NCI-H187 (cell line): Measurements from ENCODE around the gene APOF.
A peak's percentile ranks its signal among the peaks of the same experiment; 100 is the strongest.
"Not testable (repeated sequence)": the region's sequence is repeated elsewhere in the genome, so short reads cannot be mapped to it uniquely, and the experiment has no call there.

Experiments used
- DNase-seq, 2 experiments: peaks; one replicate each; lab custom pipeline; 2025; lab: John Stamatoyannopoulos, UW

The APOF gene

DNA sequence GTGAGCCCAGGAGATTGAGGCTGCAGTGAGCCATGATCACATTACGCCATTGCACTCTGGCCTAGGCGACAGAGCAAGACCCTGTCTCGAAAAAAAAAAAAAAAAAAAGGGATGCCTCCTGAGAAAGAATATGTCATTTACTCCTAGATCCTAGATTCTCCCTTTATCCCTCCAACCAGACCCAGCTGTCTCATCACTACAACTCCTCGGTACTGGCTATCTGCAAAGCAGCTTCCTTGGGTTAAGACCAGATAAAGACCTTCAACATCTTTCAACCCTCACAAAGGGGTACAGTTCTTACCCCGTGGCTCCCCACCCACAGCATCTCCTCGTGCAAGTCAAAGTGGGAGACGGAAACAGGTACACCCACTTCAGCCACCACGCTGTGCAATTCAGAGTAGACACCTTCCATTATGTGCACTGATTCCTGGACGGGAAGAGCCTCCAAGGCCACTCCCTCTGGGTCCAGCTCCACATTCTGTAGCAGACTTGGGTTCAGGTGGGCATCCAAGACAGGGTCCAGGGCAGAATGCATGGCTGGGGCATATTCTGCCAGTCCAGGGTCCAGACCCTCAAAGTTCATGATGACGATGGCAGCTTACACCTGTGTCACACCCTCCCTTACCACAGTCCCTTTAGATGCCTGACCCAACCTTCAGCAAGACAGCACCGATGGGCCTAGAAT, 30.0 kb downstream of the APOF start:
- DNase-seq: no peak

DNA sequence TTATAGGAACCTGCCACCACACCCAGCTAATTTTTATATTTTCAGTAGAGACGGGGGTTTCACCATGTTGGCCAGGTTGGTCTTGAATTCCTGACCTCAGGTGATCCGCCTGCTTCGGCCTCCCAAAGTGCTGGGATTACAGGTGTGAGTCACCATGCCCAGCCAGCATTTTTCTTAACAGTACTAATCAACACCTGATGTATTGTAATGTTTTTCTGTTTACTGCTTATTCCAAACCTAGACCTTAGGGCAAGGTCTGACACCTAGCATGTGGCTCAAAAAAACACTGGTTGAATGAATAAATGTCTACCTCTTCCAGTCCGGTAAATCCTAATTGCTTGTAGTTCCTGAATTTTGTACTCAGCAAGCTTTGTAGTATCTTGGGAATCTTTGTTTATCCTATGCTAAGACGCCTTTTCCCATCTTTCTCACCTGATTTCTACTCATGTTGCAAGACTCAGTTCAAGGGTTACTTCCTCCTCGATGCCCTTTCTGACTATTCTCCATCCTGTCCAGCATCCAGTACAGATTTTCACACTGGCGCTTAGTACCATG, 31.6 kb downstream of the APOF start:
- DNase-seq: no peak

DNA sequence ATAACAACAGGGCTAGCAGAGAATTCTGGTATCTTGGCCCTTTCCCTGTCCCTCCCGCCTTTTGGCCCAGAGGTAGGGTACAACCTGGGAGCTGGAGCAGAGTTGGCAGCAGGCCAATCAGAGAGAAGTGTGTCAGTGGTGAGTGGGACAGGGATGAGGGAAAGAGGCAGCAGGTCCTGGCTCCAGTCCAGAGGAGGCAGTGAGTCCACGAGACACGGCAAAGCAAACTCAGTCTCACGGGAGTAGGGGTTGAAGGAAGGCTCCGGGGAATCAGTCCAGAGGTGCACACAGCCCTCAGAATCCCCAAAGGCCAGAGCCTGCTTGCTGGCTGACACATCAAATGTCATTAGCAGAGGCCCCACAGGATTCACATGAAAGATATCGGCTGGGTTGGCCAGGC, 36.1 kb downstream of the APOF start:
- DNase-seq: no peak

DNA sequence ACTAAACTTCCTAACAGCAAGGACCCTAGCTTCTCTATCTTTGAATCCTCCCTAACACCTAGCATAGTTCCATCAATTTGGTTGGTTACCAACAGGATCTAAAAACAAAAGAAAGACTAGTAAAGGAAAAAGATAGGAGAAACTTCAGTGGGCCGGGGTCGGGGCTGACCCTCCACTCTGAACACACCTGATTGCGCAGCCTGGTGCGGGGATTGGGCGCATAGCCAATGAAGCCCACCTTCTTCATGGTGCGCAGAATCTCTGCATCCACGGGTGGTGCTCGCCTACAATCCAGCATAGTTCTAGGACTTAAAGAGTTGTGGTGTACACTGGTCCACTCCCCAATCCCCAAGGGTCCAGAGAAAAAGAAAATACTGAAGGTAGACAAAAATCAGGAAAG, 36.5 kb downstream of the APOF start:
- DNase-seq: no peak

DNA sequence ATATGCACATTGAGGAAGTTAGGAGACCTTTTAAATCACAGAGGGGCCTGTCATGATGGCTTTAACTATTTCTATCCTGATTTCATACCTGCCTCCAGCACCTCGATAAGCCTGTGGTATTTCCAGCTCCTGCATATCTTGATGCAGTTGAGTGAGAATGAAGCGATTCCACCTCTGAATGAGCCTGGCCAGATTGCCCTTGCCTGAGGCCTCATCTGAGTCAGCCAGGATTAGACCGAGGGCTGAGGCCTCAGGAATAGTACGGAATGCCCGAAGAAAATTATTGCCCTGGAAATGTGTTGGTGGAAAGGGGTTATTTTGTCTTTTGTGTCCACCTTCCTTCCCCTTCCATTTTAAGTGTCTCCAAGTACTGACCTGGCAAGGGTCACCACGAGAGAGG, 38.5 kb downstream of the APOF start:
- DNase-seq: no peak

- DNase-seq: not testable (repeated sequence)
Measured at GRCh38 chr12:56321610-56322009, 41.0 kb downstream of the APOF start.

- DNase-seq: no peak
Measured at GRCh38 chr12:56321027-56321426, 41.6 kb downstream of the APOF start.

DNA sequence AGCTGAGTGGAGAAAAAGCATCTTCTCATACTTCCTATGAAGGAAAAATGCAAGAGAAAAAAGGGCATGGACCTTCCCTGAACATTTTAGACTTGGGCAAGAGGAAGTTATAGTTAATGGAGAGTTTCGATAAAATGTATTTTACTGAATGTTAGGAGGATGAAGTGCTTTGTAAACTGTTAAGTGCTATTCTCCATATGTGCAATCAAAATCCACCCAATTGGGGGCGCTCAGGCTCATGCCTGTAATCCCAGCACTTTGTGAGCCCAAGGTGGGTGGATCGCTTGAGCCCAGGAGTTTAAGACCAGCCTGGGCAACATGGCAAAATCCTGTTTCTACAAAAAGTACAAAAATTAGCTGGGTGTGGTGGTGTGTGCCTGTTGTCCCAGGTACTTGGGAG, 45.0 kb downstream of the APOF start:
- no peak for DNase-seq

DNA sequence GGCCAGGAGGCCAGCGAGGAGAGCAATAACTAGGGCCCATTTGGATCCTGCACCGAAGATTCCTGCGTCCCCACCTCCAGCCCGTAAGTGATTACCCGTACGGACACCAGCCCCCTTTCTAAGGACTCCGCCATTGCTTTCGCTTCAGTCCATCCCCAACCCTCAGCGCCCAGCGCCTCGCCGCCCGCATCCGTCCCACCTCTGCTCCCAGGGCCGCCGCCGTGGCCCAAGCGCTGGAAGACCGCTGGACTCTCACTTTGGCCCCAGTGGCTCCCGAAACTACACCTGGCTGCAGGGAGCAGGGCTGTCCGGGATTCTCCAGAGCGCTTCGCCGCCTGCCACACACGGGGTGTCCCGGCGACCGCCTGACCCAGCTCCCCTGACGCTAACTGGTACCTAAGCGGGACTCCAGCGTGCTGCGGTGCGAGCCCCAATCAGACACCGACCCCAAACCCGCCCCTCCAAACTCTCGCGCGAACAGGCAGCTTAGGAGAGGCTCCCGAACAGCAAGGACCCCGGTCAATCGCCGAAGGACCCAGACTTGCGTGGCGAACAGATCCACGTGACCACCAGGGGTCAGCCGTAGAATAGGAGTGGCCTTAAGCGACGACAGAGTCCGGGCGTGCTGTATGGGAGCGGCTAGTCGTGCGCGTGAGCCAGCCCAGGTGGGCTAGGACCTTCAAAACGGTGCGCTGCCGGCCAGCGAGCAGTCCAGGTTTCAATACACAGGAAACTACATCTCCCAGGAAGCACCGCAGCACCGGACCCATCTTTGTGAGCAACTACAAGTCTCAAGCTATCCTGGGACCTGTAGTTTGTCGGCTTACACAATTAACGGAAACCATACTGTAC, 46.8 kb downstream of the APOF start, which contains the start of gene CNPY2:
Gene CNPY2, minus strand, starts transcription at position 367 of the 852 bp plus-strand sequence. CDS start 771 bp downstream, outside the sequence.
- DNase-seq: peak; percentile 89 to 97

DNA sequence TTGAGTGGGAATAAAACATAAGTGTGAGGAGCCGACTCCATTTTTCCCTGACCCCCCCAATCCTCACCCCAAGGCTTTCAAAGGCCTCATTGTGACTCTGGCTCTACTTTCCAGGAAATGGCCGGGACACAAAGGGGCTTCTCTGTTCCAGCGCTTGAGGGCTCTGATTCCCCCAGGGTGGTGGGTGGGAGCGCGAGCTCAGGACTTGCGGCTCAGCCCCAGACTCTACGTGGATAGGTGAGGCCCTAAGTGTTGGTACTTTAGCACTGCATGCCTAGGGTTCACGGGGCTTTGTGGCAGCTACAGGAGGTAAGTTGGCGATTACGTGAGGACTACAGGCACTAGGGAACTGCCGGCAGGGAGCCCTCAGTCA, 47.4 kb downstream of the APOF start:
- no peak for DNase-seq

- DNase-seq: no peak
Measured at GRCh38 chr12:56311003-56311402, 51.7 kb downstream of the APOF start.
